Testis (tissue), 3 donors: ENCODE measurements around the gene CCDC33. TPM values are rescaled to one million over a fixed set of nuclear protein-coding genes. Genes with fewer than 3 reads are reported as not detected.

Experiments
- DNase-seq: peaks from one replicate; pipeline ENCODE4 v3.0.0-alpha.2; 2019
- H3K27ac ChIP-seq, 2 donors: fragments of 200-600 bp; sonication (generic); one replicate each; pipeline ENCODE4 v1.5.1; 2019
- H3K27me3 ChIP-seq: fragments of 200-600 bp; sonication (generic); one replicate; pipeline ENCODE4 v1.5.1; 2019
- H3K36me3 ChIP-seq: fragments of 200-600 bp; sonication (generic); one replicate; pipeline ENCODE4 v1.5.1; 2017; ENCODE audit warnings: low read depth; ENCODE audit errors: missing control alignments
- H3K4me1 ChIP-seq: fragments of 200-600 bp; sonication (generic); one replicate; pipeline ENCODE4 v1.5.1; 2019
- H3K4me3 ChIP-seq, 2 donors: fragments of 200-600 bp; sonication (generic); one replicate each; pipeline ENCODE4 v1.5.1; 2017 to 2019
- H3K9me3 ChIP-seq: fragments of 200-600 bp; sonication (generic); one replicate; pipeline ENCODE4 v1.5.1; 2017
- CTCF ChIP-seq, 3 experiments: fragments of 450-650 bp in 2 of 3; fragments of 200-600 bp in 1 of 3; sonication (generic) in 1 of 3; IDR thresholded peaks; one replicate each; pipeline ENCODE4 v1.5.1; 2016 to 2019; ENCODE audit warnings: antibody characterized with exemption in 3 of 3, mild to moderate bottlenecking in 2 of 3, moderate library complexity in 1 of 3
- POLR2A ChIP-seq: fragments of 450-650 bp; IDR thresholded peaks from one replicate; pipeline ENCODE4 v1.6.1; 2017; ENCODE audit warnings: antibody characterized with exemption, mild to moderate bottlenecking, moderate library complexity
- WGBS, 2 donors: methylation state at CpG; one replicate each; pipeline ENCODE4 v1.1.5; 2018; 5-methylcytosine and 5-hydroxymethylcytosine counted together
- intact Hi-C: fragments of 100-400 bp; cut with DNase I; formaldehyde crosslinking; loops from one replicate; pipeline ENCODE4 v1.15.1; 2023; ENCODE audit warnings: low total_unique reads
- polyA plus RNA-seq: library from polyadenylated mRNA; stranded (reverse); fragments of 350-450 nt; fragmentation: Illumina TruSeq; extraction: RNeasy Lipid Tissue Mini Kit (QIAGEN cat#74804); gene quantifications from one replicate; pipeline ENCODE4 v1.2.3, GENCODE V29; 2014; ENCODE audit warnings: low read depth, low replicate concordance; ENCODE audit not compliant: insufficient read depth
- total RNA-seq, 2 donors: library from RNA; depleted of rRNA; stranded (reverse); fragments of >200 nt; gene quantifications; one replicate each; pipeline ENCODE4 v1.2.3, GENCODE V29; 2016

CCDC33 gene
- total and polyA plus RNA-seq, 3 donors from 2014 or later, result 11.6 to 41.3 (median 18.5) TPM

GRCh38 chr15:74337146-74337545, 101.0 kb downstream of the CCDC33 start:
- no peak for TF ChIP-seq CTCF (IDR thresholded peaks at IDR 0.05)
- no peak for TF ChIP-seq POLR2A
- no peak overlapping the region for H3K27ac ChIP-seq
- intact Hi-C loops, result no loop called here
- H3K4me3 ChIP-seq, result no peak overlapping the region
- H3K36me3 ChIP-seq, result no peaks in the 10 kb centered on the region
- no peaks in the 10 kb centered on the region for H3K27me3 ChIP-seq
- WGBS, 2 donors, result 94 to 100% methylated on average over 5 of the region's 5 CpGs
- no peak for DNase-seq
- no peaks in the 10 kb centered on the region for H3K9me3 ChIP-seq
- H3K4me1 ChIP-seq, result peaks cover 6% of the 10 kb centered on the region

GRCh38 chr15:74337607-74338211, 101.6 kb downstream of the CCDC33 start:
- intact Hi-C loops, result no loop called here
- no peaks in the 10 kb centered on the region for H3K27me3 ChIP-seq
- no peak for TF ChIP-seq CTCF (IDR thresholded peaks at IDR 0.05)
- no peak for TF ChIP-seq POLR2A
- peaks cover 7% of the 10 kb centered on the region for H3K4me1 ChIP-seq
- WGBS, 2 donors, result 79 to 81% methylated on average over 4 of the region's 4 CpGs
- H3K27ac ChIP-seq, result no peak overlapping the region
- DNase-seq, result no peak
- no peaks in the 10 kb centered on the region for H3K9me3 ChIP-seq
- no peak overlapping the region for H3K4me3 ChIP-seq
- H3K36me3 ChIP-seq, result no peaks in the 10 kb centered on the region

DNA sequence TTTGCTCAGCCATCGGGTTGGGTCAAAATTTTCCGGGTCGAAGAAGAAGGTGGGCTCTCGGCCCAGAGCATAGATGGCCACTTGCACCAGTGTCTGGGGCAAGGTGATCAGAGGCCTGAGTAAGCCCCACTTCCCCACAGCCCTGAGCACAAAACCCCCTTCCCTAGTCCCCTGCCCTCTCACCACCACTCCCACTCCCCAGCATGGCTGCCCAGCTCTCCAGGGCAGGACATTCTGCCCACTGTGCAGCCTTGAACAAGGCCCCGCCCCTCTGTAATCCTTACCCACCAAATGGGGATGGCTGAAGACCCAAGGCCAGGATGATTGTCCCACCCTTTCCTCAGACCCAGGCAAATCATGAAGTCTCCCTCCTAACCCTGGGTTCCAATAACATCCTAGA, 102.5 kb downstream of the CCDC33 start:
- WGBS, 2 donors, result 99 to 100% methylated on average over 4 to 5 of the region's 5 CpGs
- intact Hi-C loops, result no loop called here
- Histone ChIP-seq H3K27me3 (no peaks in the 10 kb centered on the region), H3K27ac (no peak overlapping the region), H3K4me3 (no peak overlapping the region), H3K36me3 (no peaks in the 10 kb centered on the region), H3K4me1 (peaks cover 7% of the 10 kb centered on the region), H3K9me3 (no peaks in the 10 kb centered on the region)
- TF ChIP-seq POLR2A (no peak), CTCF (IDR thresholded peaks at IDR 0.05) (no peak)
- DNase-seq, result no peak

GRCh38 chr15:74339371-74339770, 103.2 kb downstream of the CCDC33 start:
- Histone ChIP-seq H3K9me3 (no peaks in the 10 kb centered on the region), H3K4me1 (peaks cover 7% of the 10 kb centered on the region), H3K27me3 (no peaks in the 10 kb centered on the region), H3K4me3 (no peak overlapping the region), H3K36me3 (no peaks in the 10 kb centered on the region), H3K27ac (no peak overlapping the region)
- no peak for DNase-seq
- TF ChIP-seq POLR2A, result no peak
- TF ChIP-seq CTCF (IDR thresholded peaks at IDR 0.05), result no peak
- WGBS, 2 donors, result 93 to 100% methylated on average over 5 to 9 of the region's 9 CpGs
- intact Hi-C loops, result no loop called here

DNA sequence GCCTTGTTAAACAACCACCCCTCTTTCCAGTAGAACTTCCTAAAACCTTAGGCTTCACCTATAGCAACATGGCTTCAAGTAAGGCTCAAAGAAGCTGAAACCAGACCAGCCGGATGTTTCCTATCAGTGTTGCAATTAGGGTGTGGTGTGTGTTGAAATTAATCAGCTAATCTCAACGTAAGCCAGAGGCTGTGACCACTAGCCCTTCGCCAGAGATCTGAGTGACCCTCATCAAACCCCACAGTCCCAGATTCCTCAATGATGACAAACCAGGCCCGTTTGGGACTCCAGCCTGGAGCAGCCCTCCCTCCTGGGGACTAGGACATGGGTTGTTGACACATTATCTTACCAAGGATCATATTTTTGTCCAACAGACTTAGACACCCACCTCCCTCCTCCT, 104.0 kb downstream of the CCDC33 start:
- H3K4me1 ChIP-seq, result peaks cover 7% of the 10 kb centered on the region
- WGBS, 2 donors, result 75 to 80% methylated on average over 3 to 4 of the region's 4 CpGs
- intact Hi-C loops, result no loop called here
- no peak overlapping the region for H3K4me3 ChIP-seq
- no peak overlapping the region for H3K27ac ChIP-seq
- no peaks in the 10 kb centered on the region for H3K36me3 ChIP-seq
- H3K9me3 ChIP-seq, result no peaks in the 10 kb centered on the region
- TF ChIP-seq CTCF (IDR thresholded peaks at IDR 0.05), result no peak
- H3K27me3 ChIP-seq, result no peaks in the 10 kb centered on the region
- no peak for DNase-seq
